ENCODE measurements around the gene CENPQ. TPM values are rescaled to one million over a fixed set of nuclear protein-coding genes. Genes with fewer than 3 reads are reported as not detected.
"Not testable (repeated sequence)": the region's sequence is repeated elsewhere in the genome, so short reads cannot be mapped to it uniquely, and the experiment has no call there.

CENPQ gene
- total and polyA plus RNA-seq, 9 donors: 6.3 to 10.6 (median 7.7) TPM

DNA sequence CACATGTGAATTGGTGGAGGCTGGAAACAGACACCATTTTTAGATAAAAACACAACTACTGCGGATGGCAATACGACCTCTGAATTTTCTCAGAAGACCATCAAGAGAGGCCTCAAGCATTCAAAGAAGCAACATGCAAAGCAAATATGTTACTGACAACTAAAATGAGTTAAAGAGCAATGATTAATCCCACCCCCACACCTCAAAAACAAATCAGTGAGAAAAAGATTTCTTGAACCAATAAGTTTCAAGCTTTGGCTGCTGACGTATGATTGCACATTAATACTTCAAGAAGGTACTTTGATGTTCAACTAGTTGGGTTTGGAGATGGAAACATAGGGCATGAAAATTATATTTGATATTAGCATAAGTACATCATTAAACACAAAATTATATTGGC is 1.1 kb upstream of the CENPQ start:
- Histone ChIP-seq H3K4me3 (ENCODE audit: low read length) (peak overlapping the region; percentile 75), H3K9me3 (replicated peaks; ENCODE audit: control insufficient read depth, low read depth, low read length) (no peaks in the 10 kb centered on the region), H3K27me3 (ENCODE audit: control insufficient read depth, insufficient read depth, low read length) (no peaks in the 10 kb centered on the region), H3K27ac (ENCODE audit: low read length) (peak overlapping the region; percentile 79), H3K4me1 (ENCODE audit: control insufficient read depth, insufficient read depth, low read length) (peaks cover 6% of the 10 kb centered on the region), H3K36me3 (ENCODE audit: control insufficient read depth, insufficient read depth, low read length) (peaks cover 6% of the 10 kb centered on the region)
- peak; percentile 22 for DNase-seq
- no CpG with 5 or more reads among the region's 3 CpGs for WGBS (ENCODE audit: insufficient coverage)

DNA sequence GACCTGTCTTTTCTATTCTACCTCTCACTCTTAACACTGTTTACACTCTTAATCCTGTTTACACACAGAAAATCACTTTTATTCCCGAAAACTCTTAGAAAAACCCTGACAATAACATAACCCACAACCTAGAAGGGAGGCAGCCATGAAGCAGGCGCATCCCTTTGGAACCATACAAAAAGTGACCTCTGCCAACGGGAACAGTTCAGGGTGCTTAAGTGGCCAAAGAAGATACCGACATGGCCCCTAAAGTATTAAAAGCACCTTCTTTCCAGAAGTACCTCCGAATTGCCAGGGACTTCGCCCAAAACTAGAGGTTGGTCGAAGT is 607 bp upstream of the CENPQ start:
- no peak for DNase-seq
- Histone ChIP-seq H3K27me3 (ENCODE audit: control insufficient read depth, insufficient read depth, low read length) (no peaks in the 10 kb centered on the region), H3K27ac (ENCODE audit: low read length) (peak overlapping the region; percentile 79), H3K9me3 (replicated peaks; ENCODE audit: control insufficient read depth, low read depth, low read length) (no peaks in the 10 kb centered on the region), H3K4me1 (ENCODE audit: control insufficient read depth, insufficient read depth, low read length) (peaks cover 6% of the 10 kb centered on the region), H3K4me3 (ENCODE audit: low read length) (peak overlapping the region; percentile 75), H3K36me3 (ENCODE audit: control insufficient read depth, insufficient read depth, low read length) (peaks cover 6% of the 10 kb centered on the region)
- 7% methylated on average over 2 of the region's 7 CpGs for WGBS (ENCODE audit: insufficient coverage)

DNA sequence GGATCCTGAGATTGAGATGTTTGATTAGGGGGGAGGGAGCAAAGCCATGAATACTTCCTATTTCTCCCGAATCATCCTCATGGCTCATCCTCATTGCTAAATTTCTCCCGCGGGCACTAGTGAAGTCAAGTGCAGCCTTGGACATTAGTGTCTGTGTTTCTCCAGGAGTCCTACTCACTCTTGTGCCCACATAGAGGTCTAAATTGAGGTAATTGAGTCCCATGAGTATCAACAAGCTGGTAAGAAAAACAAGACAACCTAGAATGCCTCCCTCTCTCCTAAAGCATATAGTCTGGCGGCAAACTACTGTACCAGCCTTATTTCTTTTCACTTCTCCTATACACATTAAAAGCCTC is 420 bp downstream of the CENPQ start:
- DNase-seq: no peak
- H3K36me3 ChIP-seq (ENCODE audit: control insufficient read depth, insufficient read depth, low read length): peaks cover 4% of the 10 kb centered on the region
- peak overlapping the region; percentile 57 for H3K27ac ChIP-seq (ENCODE audit: low read length)
- no peaks in the 10 kb centered on the region for H3K9me3 ChIP-seq (replicated peaks; ENCODE audit: control insufficient read depth, low read depth, low read length)
- peak overlapping the region; percentile 75 for H3K4me3 ChIP-seq (ENCODE audit: low read length)
- H3K27me3 ChIP-seq (ENCODE audit: control insufficient read depth, insufficient read depth, low read length): no peaks in the 10 kb centered on the region
- H3K4me1 ChIP-seq (ENCODE audit: control insufficient read depth, insufficient read depth, low read length): peaks cover 6% of the 10 kb centered on the region
- WGBS (ENCODE audit: insufficient coverage): 0% methylated on average over 1 of the region's 4 CpGs

DNA sequence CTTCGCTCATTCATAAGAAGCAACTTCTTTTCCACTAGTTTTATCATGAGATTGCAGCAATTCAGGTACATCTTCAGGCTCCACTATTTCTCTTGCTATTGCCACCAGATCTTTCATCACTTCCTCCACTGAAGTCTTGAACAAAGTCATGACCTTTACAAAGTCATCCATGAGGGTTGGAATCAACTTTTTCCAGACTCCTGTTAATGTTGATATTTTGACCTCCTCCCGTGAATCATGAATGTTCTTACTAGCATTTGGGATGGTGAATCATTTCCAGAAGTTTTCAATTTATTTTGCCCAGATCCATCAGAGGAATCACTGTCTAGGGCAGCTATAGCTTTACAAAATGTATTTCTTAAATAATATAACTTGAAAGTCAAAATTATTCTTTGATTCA is 1.5 kb downstream of the CENPQ start:
- H3K36me3 ChIP-seq (ENCODE audit: control insufficient read depth, insufficient read depth, low read length): no peaks in the 10 kb centered on the region
- no peaks in the 10 kb centered on the region for H3K27me3 ChIP-seq (ENCODE audit: control insufficient read depth, insufficient read depth, low read length)
- no peak overlapping the region for H3K27ac ChIP-seq (ENCODE audit: low read length)
- H3K4me3 ChIP-seq (ENCODE audit: low read length): no peak overlapping the region
- no peaks in the 10 kb centered on the region for H3K9me3 ChIP-seq (replicated peaks; ENCODE audit: control insufficient read depth, low read depth, low read length)
- DNase-seq: no peak
- peaks cover 6% of the 10 kb centered on the region for H3K4me1 ChIP-seq (ENCODE audit: control insufficient read depth, insufficient read depth, low read length)
- 100% methylated on average over 1 of the region's 2 CpGs for WGBS (ENCODE audit: insufficient coverage)

DNA sequence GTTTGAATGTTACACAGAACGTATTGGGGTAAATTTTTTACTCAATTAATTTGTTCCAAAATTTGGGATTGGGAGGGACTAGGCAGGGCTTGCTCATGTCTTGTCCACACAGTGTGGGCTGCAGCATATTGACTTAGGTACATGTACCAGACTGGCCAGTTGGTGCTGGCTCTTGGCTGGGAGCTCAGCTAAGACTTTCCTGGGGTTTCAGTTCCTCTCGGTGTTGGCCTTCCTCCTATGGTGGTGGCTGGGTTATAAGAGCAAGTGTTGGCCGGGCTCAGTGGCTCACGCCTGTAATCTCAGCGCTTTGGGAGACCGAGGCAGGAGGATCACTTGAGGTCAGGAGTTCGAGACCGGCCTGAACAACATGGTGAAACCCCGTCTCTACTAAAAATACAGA is 4.9 kb downstream of the CENPQ start:
- Histone ChIP-seq H3K36me3 (ENCODE audit: control insufficient read depth, insufficient read depth, low read length) (no peaks in the 10 kb centered on the region), H3K4me1 (ENCODE audit: control insufficient read depth, insufficient read depth, low read length) (peaks cover 4% of the 10 kb centered on the region), H3K27me3 (ENCODE audit: control insufficient read depth, insufficient read depth, low read length) (no peaks in the 10 kb centered on the region), H3K27ac (ENCODE audit: low read length) (no peak overlapping the region), H3K9me3 (replicated peaks; ENCODE audit: control insufficient read depth, low read depth, low read length) (no peaks in the 10 kb centered on the region), H3K4me3 (ENCODE audit: low read length) (no peak overlapping the region)
- WGBS (ENCODE audit: insufficient coverage): 90% methylated on average over 6 of the region's 9 CpGs
- DNase-seq: no peak

DNA sequence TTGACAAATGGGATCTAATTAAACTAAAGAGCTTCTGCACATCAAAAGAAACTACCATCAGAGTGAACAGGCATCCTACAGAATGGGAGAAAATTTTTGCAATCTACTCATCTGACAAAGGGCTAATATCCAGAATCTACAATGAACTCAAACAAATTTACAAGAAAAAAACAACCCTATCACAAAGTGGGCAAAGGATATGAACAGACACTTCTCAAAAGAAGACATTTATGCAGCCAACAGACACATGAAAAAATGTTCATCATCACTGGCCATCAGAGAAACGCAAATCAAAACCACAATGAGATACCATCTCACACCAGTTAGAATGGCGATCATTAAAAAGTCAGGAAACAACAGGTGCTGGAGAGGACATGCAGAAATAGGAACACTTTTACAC is 13.4 kb downstream of the CENPQ start:
- H3K9me3 ChIP-seq (replicated peaks; ENCODE audit: control insufficient read depth, low read depth, low read length); H3K4me1 ChIP-seq (ENCODE audit: control insufficient read depth, insufficient read depth, low read length); DNase-seq; H3K36me3 ChIP-seq (ENCODE audit: control insufficient read depth, insufficient read depth, low read length); H3K27ac ChIP-seq (ENCODE audit: low read length); H3K4me3 ChIP-seq (ENCODE audit: low read length); H3K27me3 ChIP-seq (ENCODE audit: control insufficient read depth, insufficient read depth, low read length): not testable (repeated sequence)
- WGBS (ENCODE audit: insufficient coverage): no CpG with 5 or more reads among the region's 2 CpGs

DNA sequence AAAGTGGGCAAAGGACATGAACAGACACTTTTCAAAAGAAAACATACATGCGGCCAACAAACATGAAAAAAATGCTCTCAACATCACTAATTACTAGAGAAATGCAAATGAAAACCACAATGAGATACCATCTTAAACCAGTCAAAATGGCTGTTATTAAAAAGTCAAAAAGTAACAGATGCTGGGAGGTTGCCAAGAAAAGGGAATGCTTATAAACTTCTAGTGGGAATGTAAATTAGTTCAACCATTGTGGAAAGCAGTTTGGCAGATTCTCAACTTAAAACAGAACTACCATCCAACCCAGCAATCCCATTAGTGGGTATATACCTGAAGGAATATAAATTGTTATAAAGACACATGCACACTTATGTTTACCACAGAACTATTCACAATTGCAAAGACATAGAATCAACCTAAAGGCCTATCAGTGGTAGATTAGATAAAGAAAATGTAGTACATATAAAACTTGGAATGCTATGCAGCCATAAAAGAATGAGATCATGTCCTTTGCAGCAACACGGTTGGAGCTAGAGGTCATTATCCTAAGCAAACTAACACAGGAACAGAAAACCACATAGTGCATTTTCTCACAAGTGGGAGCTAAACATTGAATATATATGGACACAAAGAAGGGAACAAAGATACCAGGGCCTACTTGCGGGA is 16.3 kb downstream of the CENPQ start:
- Histone ChIP-seq H3K4me3 (ENCODE audit: low read length) (no peak overlapping the region), H3K36me3 (ENCODE audit: control insufficient read depth, insufficient read depth, low read length) (peaks cover 8% of the 10 kb centered on the region), H3K4me1 (ENCODE audit: control insufficient read depth, insufficient read depth, low read length) (no peaks in the 10 kb centered on the region), H3K27ac (ENCODE audit: low read length) (no peak overlapping the region), H3K9me3 (replicated peaks; ENCODE audit: control insufficient read depth, low read depth, low read length) (no peaks in the 10 kb centered on the region), H3K27me3 (ENCODE audit: control insufficient read depth, insufficient read depth, low read length) (no peaks in the 10 kb centered on the region)
- DNase-seq: no peak
- no CpG with 5 or more reads among the region's 3 CpGs for WGBS (ENCODE audit: insufficient coverage)

DNA sequence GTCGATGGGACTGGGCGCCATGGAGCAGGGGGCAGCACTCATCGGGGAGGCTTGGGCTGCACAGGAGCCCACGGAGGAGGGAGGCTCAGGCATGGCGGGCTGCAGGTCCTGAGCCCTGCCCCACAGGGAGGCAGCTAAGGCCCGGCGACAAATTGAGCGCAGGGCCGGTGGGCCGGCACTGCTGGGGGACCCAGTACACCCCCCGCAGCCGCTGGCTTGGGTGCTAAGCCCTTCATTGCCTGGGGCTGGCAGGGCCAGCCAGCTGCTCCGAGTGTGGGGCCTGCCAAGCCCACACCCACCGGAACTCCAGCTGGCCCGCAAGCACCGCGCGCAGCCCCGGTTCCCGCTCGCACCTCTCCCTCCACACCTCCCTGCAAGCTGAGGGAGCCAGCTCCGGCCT is 18.7 kb downstream of the CENPQ start:
- H3K27ac ChIP-seq (ENCODE audit: low read length); DNase-seq; H3K4me1 ChIP-seq (ENCODE audit: control insufficient read depth, insufficient read depth, low read length); H3K4me3 ChIP-seq (ENCODE audit: low read length); H3K27me3 ChIP-seq (ENCODE audit: control insufficient read depth, insufficient read depth, low read length); H3K9me3 ChIP-seq (replicated peaks; ENCODE audit: control insufficient read depth, low read depth, low read length): not testable (repeated sequence)
- H3K36me3 ChIP-seq (ENCODE audit: control insufficient read depth, insufficient read depth, low read length): peaks cover 10% of the 10 kb centered on the region
- WGBS (ENCODE audit: insufficient coverage): 96% methylated on average over 12 of the region's 22 CpGs

DNA sequence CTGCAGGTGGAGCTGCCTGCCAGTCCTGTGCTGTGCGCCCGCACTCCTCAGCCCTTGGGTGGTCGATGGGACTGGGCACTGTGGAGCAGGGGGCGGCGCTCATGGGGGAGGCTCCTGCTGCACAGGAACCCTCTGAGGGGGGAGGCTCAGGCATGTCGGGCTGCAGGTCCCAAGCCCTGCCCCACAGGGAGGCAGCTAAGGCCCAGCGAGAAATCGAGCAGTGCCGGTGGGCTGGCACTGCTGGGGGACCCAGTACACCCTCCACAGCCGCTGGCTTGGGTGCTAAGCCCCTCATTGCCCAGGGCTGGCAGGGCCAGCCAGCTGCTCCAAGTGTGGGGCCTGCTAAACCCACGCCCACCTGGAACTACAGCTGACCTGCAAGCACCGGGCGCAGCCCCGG is 20.2 kb downstream of the CENPQ start:
- H3K36me3 ChIP-seq (ENCODE audit: control insufficient read depth, insufficient read depth, low read length): peaks cover 10% of the 10 kb centered on the region
- H3K27ac ChIP-seq (ENCODE audit: low read length); DNase-seq; H3K9me3 ChIP-seq (replicated peaks; ENCODE audit: control insufficient read depth, low read depth, low read length); H3K4me3 ChIP-seq (ENCODE audit: low read length); H3K4me1 ChIP-seq (ENCODE audit: control insufficient read depth, insufficient read depth, low read length); H3K27me3 ChIP-seq (ENCODE audit: control insufficient read depth, insufficient read depth, low read length): not testable (repeated sequence)
- WGBS (ENCODE audit: insufficient coverage): 90% methylated on average over 13 of the region's 14 CpGs

DNA sequence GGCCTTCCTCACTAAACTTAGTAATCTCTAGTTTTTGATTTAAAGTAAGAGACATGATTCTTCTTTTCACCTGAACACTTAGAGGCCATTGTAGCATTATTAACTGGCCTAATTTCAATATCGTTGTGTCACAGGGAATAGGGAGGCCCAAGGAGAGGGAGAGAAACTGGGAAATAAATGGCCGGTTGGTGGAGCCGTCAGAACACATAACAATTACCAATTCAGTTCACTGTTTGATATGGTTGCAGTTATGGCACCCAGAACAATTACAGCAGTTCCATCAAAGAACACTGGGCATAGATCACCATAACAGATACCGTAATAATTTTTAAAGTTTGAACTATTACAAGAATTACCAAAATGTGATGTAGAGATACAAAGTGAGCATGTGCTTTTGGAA is 27.5 kb downstream of the CENPQ start:
- no peak for DNase-seq
- H3K4me3 ChIP-seq (ENCODE audit: low read length): no peak overlapping the region
- peaks cover 5% of the 10 kb centered on the region for H3K36me3 ChIP-seq (ENCODE audit: control insufficient read depth, insufficient read depth, low read length)
- H3K27ac ChIP-seq (ENCODE audit: low read length): no peak overlapping the region
- H3K4me1 ChIP-seq (ENCODE audit: control insufficient read depth, insufficient read depth, low read length): no peaks in the 10 kb centered on the region
- no peaks in the 10 kb centered on the region for H3K9me3 ChIP-seq (replicated peaks; ENCODE audit: control insufficient read depth, low read depth, low read length)
- no peaks in the 10 kb centered on the region for H3K27me3 ChIP-seq (ENCODE audit: control insufficient read depth, insufficient read depth, low read length)
- no CpG with 5 or more reads among the region's 4 CpGs for WGBS (ENCODE audit: insufficient coverage)

DNA sequence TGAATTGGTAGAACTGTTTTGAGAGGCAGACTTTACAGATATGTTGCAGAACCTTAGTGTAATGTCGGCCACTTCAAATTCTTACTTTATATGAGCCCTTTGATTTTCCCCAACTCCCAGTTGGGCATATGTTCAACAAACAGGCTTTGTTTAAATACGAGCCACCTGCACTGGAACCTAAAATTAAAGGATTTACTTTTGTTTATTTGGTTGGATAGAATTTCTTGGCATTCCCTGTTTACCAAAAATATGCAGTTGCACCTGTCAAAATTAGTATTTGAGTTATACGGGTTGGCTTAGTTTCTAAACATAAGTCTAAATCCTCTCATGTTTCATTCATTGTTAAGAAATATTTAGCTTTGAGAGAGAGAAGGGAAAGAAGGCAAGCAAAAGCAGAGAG is 34.1 kb downstream of the CENPQ start:
- Histone ChIP-seq H3K4me1 (ENCODE audit: control insufficient read depth, insufficient read depth, low read length) (no peaks in the 10 kb centered on the region), H3K27ac (ENCODE audit: low read length) (no peak overlapping the region), H3K4me3 (ENCODE audit: low read length) (no peak overlapping the region), H3K27me3 (ENCODE audit: control insufficient read depth, insufficient read depth, low read length) (no peaks in the 10 kb centered on the region), H3K9me3 (replicated peaks; ENCODE audit: control insufficient read depth, low read depth, low read length) (no peaks in the 10 kb centered on the region), H3K36me3 (ENCODE audit: control insufficient read depth, insufficient read depth, low read length) (peaks cover 2% of the 10 kb centered on the region)
- peak; percentile 5 for DNase-seq
- no CpG with 5 or more reads among the region's 3 CpGs for WGBS (ENCODE audit: insufficient coverage)
